Stimulated activated CD8-positive, alpha-beta memory T cell treated with anti-CD3 and anti-CD28 coated beads, Interleukin-2, amount 100 ng/mL, for 1 hour (primary cell): ENCODE data around the gene LSAMP.
"Not testable (repeated sequence)": the region's sequence is repeated elsewhere in the genome, so short reads cannot be mapped to it uniquely, and the experiment has no call there.

Experiments
- DNase-seq, 2 donors: peaks; one replicate each; pipeline ENCODE4 v3.0.0-alpha.2; 2020; ENCODE audit warnings: low read depth in 2 of 2

The LSAMP gene

DNA sequence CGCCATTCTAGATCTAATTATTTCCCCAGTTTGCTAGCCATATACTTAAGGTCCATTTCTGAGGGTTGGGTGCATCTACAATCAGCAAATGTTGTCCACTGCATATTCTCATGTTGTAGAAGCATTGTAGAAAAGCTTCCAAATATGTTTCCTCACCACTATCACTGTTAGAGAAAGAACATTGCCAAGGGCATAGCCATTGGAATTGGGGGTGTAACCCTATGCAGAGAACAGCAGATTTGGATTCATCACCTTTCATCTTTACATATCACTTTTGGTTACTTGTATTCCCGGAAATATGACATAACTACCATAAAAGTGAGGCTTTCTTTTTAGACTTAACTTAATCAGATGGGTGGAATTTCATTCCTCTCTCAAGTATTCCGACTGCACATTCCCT, 203.6 kb downstream of the LSAMP start:
- DNase-seq = no peak

DNA sequence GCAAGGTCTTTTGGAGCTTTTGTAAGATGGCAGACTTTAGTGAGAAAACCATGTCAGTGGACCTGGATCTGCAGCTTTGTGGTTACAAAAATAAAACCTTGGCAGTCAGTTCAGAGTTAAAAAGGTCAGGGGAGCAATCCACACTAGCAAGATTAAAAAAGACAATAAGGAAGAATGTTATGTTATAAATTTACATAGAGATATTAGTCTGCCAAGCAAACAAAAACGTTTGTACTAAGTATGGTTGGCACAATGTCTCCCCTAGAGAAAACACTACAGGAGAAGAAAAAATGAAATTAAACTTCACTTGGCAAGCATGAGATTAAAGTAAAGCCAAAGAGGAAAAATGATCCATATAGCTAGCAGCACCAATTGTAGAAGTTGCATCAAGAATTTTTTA, 205.0 kb downstream of the LSAMP start:
- DNase-seq = no peak

DNA sequence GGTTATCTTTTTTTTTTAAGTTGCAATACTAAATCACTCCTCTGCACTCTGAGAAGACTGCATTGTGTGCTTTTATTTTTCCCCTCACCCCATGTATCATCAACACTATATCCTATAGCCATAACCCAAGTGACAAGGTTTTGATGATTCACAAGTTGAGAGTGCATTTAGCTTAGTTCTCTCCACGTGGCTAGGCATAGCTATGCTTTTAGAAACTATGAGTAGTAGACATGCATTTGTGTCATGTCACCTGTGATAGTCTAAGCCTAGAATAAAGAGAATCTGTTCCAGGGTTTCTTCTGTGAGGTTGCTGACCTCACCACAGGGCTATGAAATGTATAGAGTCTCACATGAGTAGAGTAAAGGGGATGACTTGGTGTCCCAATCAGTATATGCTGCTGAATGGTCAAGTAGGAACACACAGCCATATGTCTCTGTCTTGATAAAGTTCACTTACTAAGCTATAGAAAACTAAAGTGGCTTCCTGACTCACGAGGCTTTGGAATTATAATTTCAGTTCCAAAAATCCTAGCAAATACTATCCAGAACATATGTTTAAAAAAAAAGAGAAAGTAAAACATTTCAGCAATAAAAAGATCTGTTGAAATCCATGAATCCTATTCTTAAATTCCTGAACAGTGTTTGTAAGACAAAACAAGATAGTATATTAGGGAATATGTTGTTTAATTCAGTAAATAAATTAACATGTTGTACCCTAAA, 206.3 kb downstream of the LSAMP start:
- DNase-seq = no peak

DNA sequence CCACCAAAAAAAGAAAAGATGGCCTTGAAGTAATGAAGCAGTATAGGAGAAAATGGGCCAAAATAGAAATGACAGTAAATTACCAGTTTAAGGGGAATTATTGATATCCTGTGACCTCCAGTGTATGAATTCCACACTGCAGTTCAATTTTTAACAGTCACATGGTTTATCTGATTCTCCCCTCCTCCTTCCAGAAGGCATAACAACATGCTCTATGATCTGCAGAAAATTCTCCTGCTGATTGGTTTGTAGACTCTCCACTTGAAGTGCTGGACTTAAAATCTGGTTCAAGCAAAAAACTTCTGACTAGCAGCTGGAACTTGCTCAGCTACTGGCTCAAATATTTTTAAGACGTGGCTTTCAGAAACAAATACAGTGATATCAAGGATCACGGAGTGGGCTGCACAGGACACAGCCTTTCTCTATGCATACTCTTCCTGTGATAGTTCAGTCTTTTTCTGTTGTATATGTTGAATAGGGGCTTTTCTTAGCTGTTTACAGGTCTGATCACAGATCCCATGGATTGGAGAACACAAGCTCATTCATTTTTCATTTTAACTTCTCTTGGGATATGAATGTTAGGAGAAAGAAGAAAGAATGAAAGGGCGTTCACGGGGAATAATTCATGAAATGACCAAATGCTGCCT, 211.5 kb downstream of the LSAMP start:
- no peak for DNase-seq

DNA sequence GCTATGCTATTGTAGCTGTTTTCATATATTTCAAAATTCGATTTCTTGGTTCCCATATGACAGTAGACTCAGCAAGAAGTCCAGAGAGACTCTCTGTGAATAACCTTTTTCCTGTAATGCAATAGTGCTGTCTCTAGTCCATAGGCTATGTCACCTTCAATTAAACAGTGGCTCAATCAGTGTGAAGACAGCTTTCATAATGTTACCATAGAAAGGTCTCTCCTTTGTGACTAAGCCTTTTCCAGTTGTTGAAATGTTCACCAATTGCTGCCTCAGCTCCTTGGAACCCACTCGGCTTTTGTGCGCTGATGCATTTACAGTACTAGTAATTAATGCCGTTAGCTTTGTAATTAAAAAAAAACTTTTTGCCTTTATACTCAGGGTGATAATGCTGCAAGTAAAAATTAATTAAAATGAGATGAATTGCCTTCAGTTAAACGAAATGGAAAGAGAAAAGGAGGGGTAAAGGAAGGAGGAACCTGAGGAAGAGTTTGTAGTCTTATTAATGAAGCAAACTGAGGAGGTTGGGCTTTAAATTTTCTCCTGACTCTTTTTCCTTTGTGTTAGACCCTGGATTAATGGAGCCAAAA, 214.8 kb downstream of the LSAMP start:
- DNase-seq = no peak

DNA sequence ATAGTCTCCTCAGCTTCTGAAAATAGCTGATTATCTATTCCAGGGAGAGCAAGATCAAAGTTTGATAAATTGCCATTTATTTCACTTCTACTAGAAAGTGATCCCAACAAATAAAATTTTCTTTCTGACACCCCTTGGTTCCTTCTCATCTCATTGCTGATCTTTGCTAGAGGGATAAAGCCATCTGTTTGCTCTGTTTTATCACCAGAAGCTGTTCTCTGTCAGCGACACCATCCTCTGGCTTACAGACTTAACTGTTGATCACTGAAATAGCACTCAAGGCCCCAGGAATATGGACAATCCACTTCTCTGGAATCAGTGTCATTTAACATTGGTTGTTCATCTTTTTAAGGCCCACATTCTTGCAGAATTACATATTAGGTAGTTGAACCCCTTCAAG, 219.0 kb downstream of the LSAMP start:
- DNase-seq = no peak

DNA sequence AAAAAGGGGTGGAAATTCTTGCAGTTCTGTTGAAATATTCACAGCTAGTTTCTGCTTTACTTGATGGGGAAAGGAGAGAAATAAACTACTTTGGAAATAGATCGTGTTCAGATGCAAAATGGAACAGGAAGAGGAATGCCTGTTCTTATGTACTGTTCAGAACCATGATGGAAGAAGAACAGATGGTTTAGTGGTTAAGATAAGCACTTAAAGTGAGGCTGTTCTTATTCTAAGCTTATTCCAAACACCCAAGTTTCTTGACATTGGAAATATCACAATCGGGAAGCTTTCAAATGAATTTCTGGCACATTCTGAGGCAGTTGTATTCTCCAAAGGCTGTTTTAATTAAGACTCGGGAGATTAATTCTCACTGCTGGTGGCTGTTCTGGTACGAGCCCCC, 228.5 kb downstream of the LSAMP start:
- no peak for DNase-seq

DNA sequence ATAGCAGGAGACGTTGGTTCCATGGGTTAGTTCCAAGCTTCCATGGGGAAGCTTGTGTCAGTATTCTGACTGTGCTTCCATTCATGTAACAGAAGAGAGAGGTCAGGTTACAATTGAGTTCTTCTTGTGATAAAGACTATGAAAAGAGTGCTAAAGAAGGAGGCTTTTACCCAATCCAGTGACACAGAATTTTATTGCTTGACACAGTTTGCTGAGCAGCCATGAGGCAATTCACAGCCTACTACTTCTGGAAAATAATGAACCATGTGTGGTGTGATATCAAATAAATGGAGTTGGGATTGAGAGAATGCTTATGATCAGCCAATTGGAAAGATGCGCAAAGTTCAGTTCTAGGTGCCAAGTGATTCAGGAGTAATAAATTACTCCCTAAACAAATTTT, 233.4 kb downstream of the LSAMP start:
- no peak for DNase-seq

DNA sequence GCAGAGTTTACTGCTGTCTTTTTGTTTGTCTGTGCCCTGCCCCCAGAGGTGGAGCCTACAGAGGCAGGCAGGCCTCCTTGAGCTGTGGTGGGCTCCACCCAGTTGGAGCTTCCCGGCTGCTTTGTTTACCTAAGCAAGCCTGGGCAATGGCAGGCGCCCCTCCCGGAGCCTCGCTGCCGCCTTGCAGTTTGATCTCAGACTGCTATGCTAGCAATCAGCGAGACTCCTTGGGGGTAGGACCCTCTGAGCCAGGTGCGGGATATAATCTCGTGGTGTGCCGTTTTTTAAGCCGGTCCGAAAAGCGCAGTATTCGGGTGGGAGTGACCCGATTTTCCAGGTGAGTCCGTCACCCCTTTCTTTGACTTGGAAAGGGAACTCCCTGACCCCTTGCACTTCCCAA, 236.5 kb downstream of the LSAMP start:
- not testable (repeated sequence) for DNase-seq

DNA sequence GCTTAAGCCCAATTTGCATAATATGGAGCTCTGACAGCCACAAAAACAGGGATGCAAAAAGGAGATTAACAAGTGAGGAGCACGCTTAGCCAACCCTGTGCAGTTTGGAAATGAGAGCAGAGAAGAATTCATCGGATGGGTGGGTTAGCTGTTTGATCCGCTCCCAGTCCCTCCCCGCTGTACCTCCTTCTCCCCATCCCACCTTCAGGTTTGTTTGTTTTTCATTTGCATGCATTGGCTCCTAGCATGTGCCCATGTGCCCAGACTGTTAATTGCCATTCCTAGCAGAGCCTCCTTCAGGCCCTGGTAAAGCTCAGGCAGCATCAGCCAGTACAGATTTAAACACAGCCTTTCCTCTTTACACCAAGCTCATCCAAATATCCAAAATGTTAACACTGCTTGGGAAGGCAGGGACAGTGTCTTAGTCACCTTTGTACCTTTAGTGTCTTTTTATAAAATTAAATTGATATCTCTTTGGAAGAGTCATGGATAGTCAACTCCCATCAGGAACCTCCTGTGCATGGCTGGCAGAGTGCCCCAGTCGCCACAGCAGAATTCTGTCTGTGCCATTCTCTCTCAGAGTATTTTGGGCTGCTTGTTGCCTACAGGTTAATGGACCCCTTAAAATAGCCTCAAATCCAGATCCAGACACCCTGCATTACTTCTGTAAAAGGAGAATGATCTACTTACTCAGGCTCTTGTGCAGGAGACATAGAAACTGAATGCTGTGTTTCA, 244.2 kb downstream of the LSAMP start:
- DNase-seq = no peak

DNA sequence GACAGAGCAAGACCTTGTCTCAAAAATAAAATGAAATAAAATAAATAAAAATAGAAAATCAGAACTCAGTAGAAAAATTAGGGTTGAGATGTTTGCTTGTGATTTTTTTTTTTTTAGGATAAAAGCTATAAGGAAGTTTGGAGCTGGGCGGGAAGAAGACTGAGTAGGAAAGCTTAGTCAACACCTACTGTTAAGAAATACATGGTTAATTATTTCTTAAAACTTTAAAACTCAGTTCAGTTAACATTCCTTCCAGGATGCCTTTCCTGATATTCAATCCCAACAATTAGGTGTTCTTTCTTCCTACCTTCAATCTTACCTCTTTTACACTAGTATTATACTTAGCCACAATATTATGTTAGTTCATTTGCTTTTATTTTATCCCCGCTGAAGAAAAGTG, 246.2 kb downstream of the LSAMP start:
- no peak for DNase-seq

DNA sequence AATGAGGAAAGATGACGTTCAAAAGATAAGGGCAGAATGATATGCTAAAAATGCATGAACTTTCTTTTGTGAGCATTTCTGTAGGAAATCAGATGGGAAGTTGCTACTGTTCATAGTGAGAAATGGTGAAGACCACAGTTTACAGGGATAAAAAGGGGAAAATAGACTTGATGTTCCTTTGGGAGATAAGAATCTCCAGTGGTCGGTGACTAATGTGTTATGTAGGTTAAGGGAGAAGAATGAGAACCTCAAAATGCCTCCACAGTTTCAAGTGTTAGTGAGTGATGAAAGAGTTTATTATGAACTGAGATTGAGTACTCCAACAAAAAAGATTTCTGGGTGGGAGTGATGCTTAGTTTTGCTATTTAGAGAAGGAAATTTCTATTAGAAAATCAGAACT, 247.2 kb downstream of the LSAMP start:
- DNase-seq = no peak

DNA sequence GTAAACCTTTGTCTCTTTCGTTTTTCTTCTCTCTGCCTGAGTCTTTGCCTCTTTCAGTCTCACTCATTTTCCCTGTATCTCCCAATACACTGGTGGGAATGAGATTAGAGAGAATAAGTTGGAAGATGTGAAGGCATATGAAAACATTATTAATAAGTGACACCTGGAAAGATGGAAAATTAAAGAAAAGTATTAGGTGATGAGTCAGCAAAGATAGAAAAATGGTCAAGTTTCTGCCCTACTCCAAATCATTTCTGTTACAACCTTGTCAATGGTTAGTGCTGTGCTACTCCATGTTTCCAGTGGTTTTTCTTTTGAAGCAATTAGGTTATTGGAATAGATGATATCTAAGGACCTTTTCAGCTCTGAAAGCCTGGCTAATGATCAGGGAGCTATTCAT, 252.8 kb downstream of the LSAMP start:
- DNase-seq = no peak

DNA sequence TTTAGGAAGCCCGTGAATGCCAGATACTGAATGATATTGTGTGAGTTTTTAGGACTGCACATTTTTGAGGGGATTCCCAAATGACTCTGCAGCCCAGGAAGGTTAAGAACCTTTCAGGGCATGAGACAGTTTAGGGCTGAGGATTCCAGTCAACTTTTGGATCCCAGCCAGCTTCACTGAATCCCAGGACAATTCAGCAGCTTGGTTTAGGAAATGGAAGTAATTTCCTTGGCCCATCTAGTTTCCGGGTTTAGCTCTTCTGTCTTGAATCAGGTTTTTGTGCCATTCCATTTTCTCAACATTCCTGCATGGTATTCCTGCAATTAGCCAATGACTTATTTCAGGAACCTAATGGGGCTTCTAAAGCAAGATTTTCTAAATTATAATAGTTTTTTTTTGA, 253.9 kb downstream of the LSAMP start:
- no peak for DNase-seq

DNA sequence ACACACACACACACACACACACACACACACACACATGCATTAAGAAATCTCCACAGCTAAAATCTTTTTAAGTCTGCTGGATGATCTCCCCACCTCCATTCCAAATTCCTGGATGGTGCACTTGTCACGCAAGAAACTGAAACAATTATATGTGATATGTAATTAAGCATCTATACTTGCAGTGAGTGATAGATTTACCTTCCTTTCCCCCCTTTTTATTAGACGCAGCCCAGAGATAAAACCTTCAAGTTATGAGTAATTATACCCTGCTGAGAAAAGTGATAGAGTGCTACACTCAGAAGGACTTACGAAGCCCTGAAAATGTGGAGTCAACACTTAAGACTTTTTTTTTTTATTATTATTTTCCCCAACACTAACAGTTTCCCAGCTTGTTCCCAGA, 255.2 kb downstream of the LSAMP start:
- DNase-seq = no peak

DNA sequence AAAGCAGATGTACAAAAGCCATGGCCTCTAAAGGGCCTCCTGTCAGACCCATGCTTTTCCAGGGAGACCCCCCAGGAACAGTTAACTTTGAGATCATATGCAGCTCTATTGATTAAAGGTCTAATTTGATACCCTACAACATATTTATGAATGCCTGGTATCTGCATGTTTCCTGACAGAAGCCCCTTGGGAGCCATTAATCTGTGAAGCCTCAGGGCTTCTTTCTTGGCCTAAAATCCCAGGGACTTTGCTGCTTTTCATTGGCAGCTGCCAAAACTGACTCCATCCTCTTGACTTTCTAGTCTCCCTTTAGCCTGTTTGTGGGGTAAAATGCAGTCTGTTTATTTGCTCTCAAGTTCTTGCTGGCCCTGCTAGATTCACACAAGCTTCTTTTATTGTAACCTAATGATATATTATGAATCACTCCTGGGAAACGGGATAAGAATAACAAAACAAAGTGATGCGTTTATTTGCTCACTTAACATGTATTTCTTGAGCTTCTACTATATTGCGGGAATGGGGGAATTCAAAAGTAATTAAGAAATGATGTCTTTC, 257.0 kb downstream of the LSAMP start:
- DNase-seq = no peak

DNA sequence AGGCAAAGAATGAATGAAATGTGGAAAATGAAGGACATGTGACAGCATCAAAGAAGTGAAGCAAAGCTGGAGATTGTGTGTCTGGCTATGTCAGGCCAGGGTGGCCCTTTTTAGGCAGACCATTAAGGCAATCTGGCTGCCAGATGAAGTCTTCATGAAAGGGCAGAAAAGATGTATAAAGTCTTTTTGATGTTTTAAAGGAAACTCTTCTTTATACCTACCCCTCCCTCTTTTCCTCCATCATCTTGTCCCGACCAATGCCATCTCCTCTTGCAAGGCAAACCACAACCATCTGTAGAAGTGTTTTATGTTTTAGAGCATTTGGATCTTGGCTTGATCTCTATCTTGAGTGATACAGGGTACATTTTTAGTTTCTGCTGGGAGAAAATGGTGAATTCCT, 259.2 kb downstream of the LSAMP start:
- DNase-seq = no peak

DNA sequence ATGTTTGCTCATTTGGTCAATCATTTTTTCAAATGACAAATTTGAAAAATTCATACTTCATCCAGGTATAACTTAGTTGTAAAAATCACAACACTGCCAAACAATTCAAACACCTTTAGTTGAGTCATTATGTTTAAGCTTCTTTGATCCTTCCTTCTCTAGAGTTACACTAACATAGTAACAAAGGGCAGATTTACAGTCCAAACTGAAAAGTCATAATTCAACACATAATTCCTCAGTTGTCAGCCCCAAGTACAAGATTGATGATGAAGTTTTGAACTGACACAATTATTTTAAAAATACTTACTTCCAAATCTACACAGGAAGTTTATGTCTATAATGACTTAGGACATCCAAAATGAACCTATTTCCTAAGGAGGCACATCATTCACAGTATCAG, 264.1 kb downstream of the LSAMP start:
- no peak for DNase-seq

DNA sequence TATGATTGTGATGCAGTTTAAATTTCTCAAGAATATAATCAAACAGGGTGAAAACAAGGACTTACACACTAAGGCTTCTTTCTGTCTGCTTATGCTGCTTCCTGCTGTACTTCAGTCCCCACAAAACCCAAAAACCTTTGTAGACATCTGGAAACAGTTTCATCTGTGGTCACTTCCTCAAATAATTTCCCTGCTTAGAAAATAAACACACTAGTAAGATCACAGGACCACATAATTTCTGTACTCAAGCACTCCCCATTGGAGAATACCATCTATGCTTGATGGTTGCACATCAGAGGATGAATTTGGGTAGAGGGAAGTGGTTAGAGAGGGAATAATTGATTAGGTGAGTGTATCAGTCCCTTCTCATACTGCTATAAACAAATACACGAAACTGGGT, 266.2 kb downstream of the LSAMP start:
- no peak for DNase-seq

DNA sequence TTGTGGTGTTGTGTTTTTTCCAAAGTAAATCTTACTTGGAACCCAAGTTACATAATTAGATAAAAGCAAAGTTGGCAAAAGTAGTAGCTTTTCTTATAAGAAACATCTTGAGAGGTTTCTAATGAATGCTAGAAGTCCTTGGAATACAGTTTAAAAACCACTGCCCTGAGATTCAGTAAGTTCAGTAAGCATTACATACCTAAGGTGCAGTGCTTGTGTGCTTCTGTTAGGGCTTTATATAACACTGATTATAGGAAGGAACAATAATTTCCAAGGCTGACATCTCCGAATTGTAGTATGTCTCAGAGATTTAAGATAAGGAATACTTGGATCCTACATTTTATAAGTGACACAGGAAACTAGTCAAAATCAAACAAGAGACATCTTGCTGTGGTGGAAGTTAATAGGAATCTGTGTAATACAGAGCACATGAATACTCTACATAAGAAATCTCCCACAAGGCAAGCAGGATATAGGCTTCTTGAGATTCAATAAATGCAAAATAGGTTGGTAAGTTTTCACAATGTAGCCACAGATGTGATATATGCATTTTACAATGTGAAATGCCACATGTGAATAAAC, 268.2 kb downstream of the LSAMP start:
- no peak for DNase-seq

DNA sequence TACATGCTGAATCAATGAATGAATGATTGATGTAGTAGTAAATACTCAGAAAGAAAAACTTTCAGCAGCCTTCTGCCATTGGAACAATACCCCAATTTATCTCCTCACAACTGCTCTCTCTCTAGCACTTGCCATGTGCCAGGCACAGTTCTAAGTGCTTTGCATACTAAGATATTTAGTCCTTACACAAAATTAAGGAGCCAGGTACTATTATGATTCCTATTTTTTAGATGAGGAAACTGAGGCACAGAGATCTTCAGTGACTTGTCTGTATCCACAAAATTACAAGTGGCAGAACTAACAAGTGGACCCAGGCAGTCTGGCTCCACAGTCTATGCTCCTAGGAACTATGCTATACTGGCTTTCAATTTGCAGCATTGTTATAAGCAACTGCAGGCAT, 279.2 kb downstream of the LSAMP start:
- DNase-seq = no peak

DNA sequence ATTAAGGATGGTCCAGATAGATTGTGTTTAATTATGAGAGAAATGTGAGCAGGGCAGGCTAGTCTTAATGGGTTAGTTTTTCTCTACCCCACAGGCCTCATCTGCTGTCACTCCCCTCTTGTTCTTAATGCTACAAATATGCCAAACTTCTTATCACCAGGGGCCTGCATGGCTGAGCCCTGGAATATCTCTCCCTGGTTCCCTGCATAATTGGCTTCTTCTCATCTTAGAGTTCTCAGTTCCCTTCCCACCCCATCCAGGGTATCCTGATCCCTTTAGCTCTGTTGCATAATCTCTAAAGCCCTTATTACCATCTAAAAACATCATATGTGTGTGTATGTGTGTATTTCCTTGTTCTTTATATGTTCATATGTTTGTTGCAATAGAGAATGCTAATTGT, 279.6 kb downstream of the LSAMP start:
- DNase-seq = no peak
